Testis (tissue), 3 donors: Measurements from ENCODE around the gene SLC17A2. TPM values are rescaled to one million over a fixed set of nuclear protein-coding genes. Genes with fewer than 3 reads are reported as not detected.

Experiments used
- DNase-seq: peaks from one replicate; pipeline ENCODE4 v3.0.0-alpha.2; 2019
- H3K27ac ChIP-seq, 2 donors: fragments of 200-600 bp; sonication (generic); one replicate each; pipeline ENCODE4 v1.5.1; 2019
- H3K27me3 ChIP-seq: fragments of 200-600 bp; sonication (generic); one replicate; pipeline ENCODE4 v1.5.1; 2019
- H3K36me3 ChIP-seq: fragments of 200-600 bp; sonication (generic); one replicate; pipeline ENCODE4 v1.5.1; 2017; ENCODE audit warnings: low read depth; ENCODE audit errors: missing control alignments
- H3K4me1 ChIP-seq: fragments of 200-600 bp; sonication (generic); one replicate; pipeline ENCODE4 v1.5.1; 2019
- H3K4me3 ChIP-seq, 2 donors: fragments of 200-600 bp; sonication (generic); one replicate each; pipeline ENCODE4 v1.5.1; 2017 to 2019
- H3K9me3 ChIP-seq: fragments of 200-600 bp; sonication (generic); one replicate; pipeline ENCODE4 v1.5.1; 2017
- CTCF ChIP-seq, 3 experiments: fragments of 450-650 bp in 2 of 3; fragments of 200-600 bp in 1 of 3; sonication (generic) in 1 of 3; IDR thresholded peaks; one replicate each; pipeline ENCODE4 v1.5.1; 2016 to 2019; ENCODE audit warnings: antibody characterized with exemption in 3 of 3, mild to moderate bottlenecking in 2 of 3, moderate library complexity in 1 of 3
- POLR2A ChIP-seq: fragments of 450-650 bp; IDR thresholded peaks from one replicate; pipeline ENCODE4 v1.6.1; 2017; ENCODE audit warnings: antibody characterized with exemption, mild to moderate bottlenecking, moderate library complexity
- WGBS, 2 donors: methylation state at CpG; one replicate each; pipeline ENCODE4 v1.1.5; 2018; 5-methylcytosine and 5-hydroxymethylcytosine counted together
- intact Hi-C: fragments of 100-400 bp; cut with DNase I; formaldehyde crosslinking; loops from one replicate; pipeline ENCODE4 v1.15.1; 2023; ENCODE audit warnings: low total_unique reads
- polyA plus RNA-seq: library from polyadenylated mRNA; stranded (reverse); fragments of 350-450 nt; fragmentation: Illumina TruSeq; extraction: RNeasy Lipid Tissue Mini Kit (QIAGEN cat#74804); gene quantifications from one replicate; pipeline ENCODE4 v1.2.3, GENCODE V29; 2014; ENCODE audit warnings: low read depth, low replicate concordance; ENCODE audit not compliant: insufficient read depth
- total RNA-seq, 2 donors: library from RNA; depleted of rRNA; stranded (reverse); fragments of >200 nt; gene quantifications; one replicate each; pipeline ENCODE4 v1.2.3, GENCODE V29; 2016

SLC17A2 gene
- total and polyA plus RNA-seq, 3 donors from 2014 or later = 0.17 to 0.50 (median 0.31) TPM

- no peaks in the 10 kb centered on the region for H3K36me3 ChIP-seq
- TF ChIP-seq CTCF (IDR thresholded peaks at IDR 0.05) (no peak), POLR2A (no peak)
- no peak overlapping the region for H3K27ac ChIP-seq
- H3K9me3 ChIP-seq = no peaks in the 10 kb centered on the region
- H3K4me3 ChIP-seq = no peak overlapping the region
- no peaks in the 10 kb centered on the region for H3K4me1 ChIP-seq
- DNase-seq = no peak
- intact Hi-C loops = no loop called here
- no peaks in the 10 kb centered on the region for H3K27me3 ChIP-seq
Observed at GRCh38 chr6:25921525-25922203, 8.8 kb downstream of the SLC17A2 start.

GRCh38 chr6:25919657-25920056 is 10.8 kb downstream of the SLC17A2 start:
- no peak for DNase-seq
- TF ChIP-seq CTCF (IDR thresholded peaks at IDR 0.05) = no peak
- no peak for TF ChIP-seq POLR2A
- WGBS, 2 donors = 56 to 80% methylated on average over 5 of the region's 5 CpGs
- Histone ChIP-seq H3K36me3 (no peaks in the 10 kb centered on the region), H3K4me1 (no peaks in the 10 kb centered on the region), H3K4me3 (peak overlapping the region in 1 of 2 donors; percentile 9), H3K27ac (no peak overlapping the region), H3K27me3 (no peaks in the 10 kb centered on the region), H3K9me3 (no peaks in the 10 kb centered on the region)
- intact Hi-C loops = no loop called here

- 67 to 83% methylated on average over 5 of the region's 5 CpGs for WGBS, 2 donors
- no peak for TF ChIP-seq POLR2A
- no peak for TF ChIP-seq CTCF (IDR thresholded peaks at IDR 0.05)
- intact Hi-C loops = no loop called here
- no peak for DNase-seq
- Histone ChIP-seq H3K36me3 (no peaks in the 10 kb centered on the region), H3K27me3 (no peaks in the 10 kb centered on the region), H3K4me1 (no peaks in the 10 kb centered on the region), H3K27ac (no peak overlapping the region), H3K4me3 (no peak overlapping the region), H3K9me3 (no peaks in the 10 kb centered on the region)
Observed at GRCh38 chr6:25918083-25918683, 12.3 kb downstream of the SLC17A2 start.

- 78 to 81% methylated on average over 7 of the region's 7 CpGs for WGBS, 2 donors
- intact Hi-C loops = no loop called here
Observed at GRCh38 chr6:25916789-25917490, 13.6 kb downstream of the SLC17A2 start.

More at GRCh38 chr6:25916789-25917490, 13.6 kb downstream of the SLC17A2 start:
- no peak for DNase-seq
- H3K27me3 ChIP-seq = no peaks in the 10 kb centered on the region
- no peaks in the 10 kb centered on the region for H3K9me3 ChIP-seq
- no peak for TF ChIP-seq POLR2A
- no peak for TF ChIP-seq CTCF (IDR thresholded peaks at IDR 0.05)
- H3K4me3 ChIP-seq = no peak overlapping the region
- no peaks in the 10 kb centered on the region for H3K4me1 ChIP-seq
- H3K27ac ChIP-seq = no peak overlapping the region
- H3K36me3 ChIP-seq = no peaks in the 10 kb centered on the region
